H1 (cell line): ENCODE data around the gene NEO1. TPM values are rescaled to one million over a fixed set of nuclear protein-coding genes. Genes with fewer than 3 reads are reported as not detected.

Experiments used
- CTCF ChIA-PET: fragments of 300-600 bp; sonication (Branson Sonifier 250); formaldehyde crosslinking; loops from one replicate; lab custom pipeline; 2021; ENCODE audit not compliant: partially characterized antibody; lab: Charles Lee
- POLR2A ChIA-PET: fragments of 300-600 bp; sonication (Branson Sonifier 250); formaldehyde crosslinking; loops from one replicate; lab custom pipeline; 2021; ENCODE audit warnings: inconsistent platforms; ENCODE audit not compliant: partially characterized antibody; lab: Charles Lee
- DNase-seq, 2 experiments: peaks; one replicate each; pipeline versions ENCODE4 v3.0.0 to v3.0.0-alpha.2; 2010 to 2022; ENCODE audit warnings: low spot score in 2 of 2, low read depth in 1 of 2, mixed read lengths in 1 of 2
- FAIRE-seq: peaks from 2 replicates; lab custom pipeline; 2011; peaks lifted over from hg19 to GRCh38; lab: Jason Lieb, UNC
- H2AFZ ChIP-seq: 2 replicates; pipeline ENCODE4 v1.8.1; 2012; ENCODE audit warnings: low read length, inconsistent platforms
- H2AK5ac ChIP-seq: 2 replicates; pipeline ENCODE4 v1.6.1; 2013; ENCODE audit warnings: low read depth, low read length
- H2BK120ac ChIP-seq: replicated peaks from 2 replicates; pipeline ENCODE3; 2013; ENCODE audit warnings: low read depth, low read length, inconsistent platforms
- H2BK12ac ChIP-seq: 2 replicates; pipeline ENCODE4 v1.6.1; 2013; ENCODE audit warnings: low read depth, low read length
- H2BK15ac ChIP-seq: 2 replicates; pipeline ENCODE4 v1.6.1; 2013; ENCODE audit warnings: low read length
- H2BK20ac ChIP-seq: 2 replicates; pipeline ENCODE4 v1.6.1; 2013; ENCODE audit warnings: low read length
- H2BK5ac ChIP-seq: 2 replicates; pipeline ENCODE4 v1.6.1; 2013; ENCODE audit warnings: low read depth, low read length
- H3K14ac ChIP-seq: 2 replicates; pipeline ENCODE4 v1.6.1; 2013; ENCODE audit warnings: inconsistent platforms; ENCODE audit not compliant: insufficient read length
- H3K18ac ChIP-seq: 2 replicates; pipeline ENCODE4 v1.6.1; 2013; ENCODE audit warnings: low read length; ENCODE audit errors: extremely low read depth
- H3K23ac ChIP-seq: 2 replicates; pipeline ENCODE4 v1.6.1; 2013; ENCODE audit warnings: inconsistent platforms; ENCODE audit not compliant: insufficient read length
- H3K23me2 ChIP-seq: 2 replicates; pipeline ENCODE4 v1.6.1; 2013; ENCODE audit warnings: low read depth, low read length
- H3K27ac ChIP-seq: 2 replicates; pipeline ENCODE4 v1.6.1; 2011; ENCODE audit warnings: low read depth, low read length, inconsistent platforms
- H3K27me3 ChIP-seq, 4 experiments: replicated peaks in 1 of 4; 1 replicate in 1 of 4; 2 replicates in 3 of 4; pipeline versions ENCODE4 v1.6.1 to v1.8.1; 2011 to 2013; ENCODE audit warnings: low read length in 3 of 4, mild to moderate bottlenecking in 3 of 4, inconsistent platforms in 2 of 4, mixed read lengths in 2 of 4, moderate library complexity in 1 of 4; ENCODE audit not compliant: control insufficient read depth in 3 of 4, insufficient read depth in 3 of 4; ENCODE audit errors: extremely low read depth in 1 of 4
- H3K36me3 ChIP-seq, 4 experiments: 2 replicates each; pipeline versions ENCODE4 v1.6.1 to v1.8.1; 2011 to 2013; ENCODE audit warnings: mild to moderate bottlenecking in 4 of 4, low read length in 3 of 4, moderate library complexity in 2 of 4, control low read depth in 1 of 4, inconsistent platforms in 1 of 4; ENCODE audit not compliant: insufficient read depth in 4 of 4, control insufficient read depth in 2 of 4
- H3K4ac ChIP-seq: replicated peaks from 2 replicates; pipeline ENCODE3; 2013; ENCODE audit warnings: low read length, low read depth, mixed read lengths, inconsistent platforms; ENCODE audit not compliant: insufficient read length
- H3K4me1 ChIP-seq, 4 experiments: replicated peaks in 1 of 4; 1 replicate in 1 of 4; 2 replicates in 3 of 4; pipeline versions ENCODE4 v1.6.1 to v1.8.1; 2011 to 2013; ENCODE audit warnings: low read length in 3 of 4, inconsistent platforms in 2 of 4, mixed read lengths in 1 of 4; ENCODE audit not compliant: insufficient read depth in 4 of 4, control insufficient read depth in 3 of 4
- H3K4me2 ChIP-seq, 2 experiments: 2 replicates each; pipeline versions ENCODE4 v1.6.1 to v1.8.1; 2011 to 2013; ENCODE audit warnings: low read depth in 2 of 2, low read length in 2 of 2, control low read depth in 1 of 2, inconsistent platforms in 1 of 2, mild to moderate bottlenecking in 1 of 2; ENCODE audit not compliant: insufficient read depth in 1 of 2
- H3K4me3 ChIP-seq, 4 experiments: fragments of 200-600, 300-600 bp in 1 of 4; sonication (generic), shearing (Covaris generic), sonication (Bioruptor Twin) in 1 of 4; 2 replicates each; pipeline versions ENCODE4 v1.5.1 to v1.8.1; 2011 to 2016; ENCODE audit warnings: low read length in 4 of 4, low read depth in 3 of 4, control low read depth in 2 of 4, inconsistent platforms in 2 of 4, mild to moderate bottlenecking in 2 of 4, mixed read lengths in 1 of 4, moderate library complexity in 1 of 4; ENCODE audit not compliant: insufficient read depth in 2 of 4; ENCODE audit errors: extremely low read depth in 1 of 4
- H3K56ac ChIP-seq: replicated peaks from 2 replicates; pipeline ENCODE3; 2013; ENCODE audit warnings: low read depth, mild to moderate bottlenecking, mixed read lengths, low read length, inconsistent platforms; ENCODE audit not compliant: insufficient read length
- H3K79me1 ChIP-seq: 2 replicates; pipeline ENCODE4 v1.6.1; 2013; ENCODE audit warnings: low read depth, low read length, control low read depth
- H3K79me2 ChIP-seq, 2 experiments: 2 replicates each; pipeline versions ENCODE4 v1.6.1 to v1.8.1; 2012 to 2013; ENCODE audit warnings: low read length in 2 of 2, mild to moderate bottlenecking in 2 of 2, inconsistent platforms in 1 of 2; ENCODE audit not compliant: insufficient read depth in 2 of 2, control insufficient read depth in 1 of 2
- H3K9ac ChIP-seq, 4 experiments: replicated peaks in 1 of 4; 1 replicate in 1 of 4; 2 replicates in 3 of 4; pipeline versions ENCODE4 v1.6.1 to v1.8.1; 2011 to 2013; ENCODE audit warnings: low read depth in 3 of 4, low read length in 3 of 4, control low read depth in 2 of 4, mild to moderate bottlenecking in 2 of 4, moderate library complexity in 2 of 4, inconsistent platforms in 1 of 4; ENCODE audit errors: extremely low read depth in 1 of 4
- H3K9me3 ChIP-seq, 2 experiments: 2 replicates each; pipeline versions ENCODE4 v1.6.1 to v1.8.1; 2012 to 2013; ENCODE audit warnings: mild to moderate bottlenecking in 2 of 2, moderate library complexity in 2 of 2, control low read depth in 1 of 2, inconsistent platforms in 1 of 2, low read depth in 1 of 2, low read length in 1 of 2, mixed read lengths in 1 of 2; ENCODE audit not compliant: insufficient read depth in 2 of 2
- H4K20me1 ChIP-seq, 2 experiments: replicated peaks in 1 of 2; 2 replicates each; pipeline versions ENCODE3 to v1.8.1; 2011 to 2013; ENCODE audit warnings: inconsistent platforms in 2 of 2, low read length in 2 of 2, mild to moderate bottlenecking in 1 of 2; ENCODE audit not compliant: insufficient read depth in 2 of 2, control insufficient read depth in 1 of 2
- H4K5ac ChIP-seq: 2 replicates; pipeline ENCODE4 v1.6.1; 2013; ENCODE audit warnings: low read length, low read depth, mixed read lengths, inconsistent platforms; ENCODE audit not compliant: insufficient read length
- H4K8ac ChIP-seq: 2 replicates; pipeline ENCODE4 v1.8.0; 2013; ENCODE audit warnings: mild to moderate bottlenecking, moderate library complexity, low read length, inconsistent platforms; ENCODE audit not compliant: insufficient read depth; ENCODE audit errors: extremely low read depth
- H4K91ac ChIP-seq: replicated peaks from 2 replicates; pipeline ENCODE3; 2013; ENCODE audit warnings: low read length, mixed read lengths, inconsistent platforms; ENCODE audit not compliant: insufficient read length
- NRF1 ChIP-seq: IDR thresholded peaks from 2 replicates; pipeline ENCODE4 v1.6.1; 2011; ENCODE audit warnings: mild to moderate bottlenecking, low read depth, low read length, improper control_type of control experiment
- WGBS, 2 experiments: shearing (Covaris generic) in 1 of 2; methylation state at CpG; one replicate each; pipeline versions ENCODE4 v1.1.6 to v1.1.7; 2013 to 2015; ENCODE audit warnings: low lambda C conversion rate in 2 of 2, mixed read lengths in 2 of 2, inconsistent platforms in 1 of 2, low coverage in 1 of 2, missing lambda C conversion rate in 1 of 2; ENCODE audit not compliant: insufficient replicate concordance in 2 of 2, insufficient coverage in 1 of 2, insufficient read length in 1 of 2; ENCODE audit errors: extremely low coverage in 1 of 2, missing lambda C conversion rate in 1 of 2; 5-methylcytosine and 5-hydroxymethylcytosine counted together
- polyA plus RNA-seq, 7 experiments: library from polyadenylated mRNA; depleted of rRNA in 3 of 7; stranded (reverse) in 5 of 7; unstranded in 2 of 7; fragments of >200 nt in 5 of 7; fragments of 200-250 nt in 2 of 7; gene quantifications; 1 replicate in 5 of 7; 2 replicates in 1 of 7; 4 replicates in 1 of 7; pipeline versions ENCODE4 v1.2.1 to v1.2.3, GENCODE V29; 2011 to 2013; ENCODE audit warnings: missing spikeins in 2 of 7, mixed read lengths in 2 of 7
- total RNA-seq: library from RNA; stranded (reverse); fragmentation: NEBNext Ultra II Directional; extraction: Animal tissue kit (Norgen Biotek cat#: 25700); gene quantifications from 2 replicates; pipeline ENCODE4 v1.2.1, GENCODE V29; 2021

NEO1 gene
- total and polyA plus RNA-seq, 2 of the 8 experiments (the other 6 are each of a cell fraction or from before 2014, with no cell fraction given): 36.0 to 51.0 TPM

GRCh38 chr15:73079565-73079964 is 27.3 kb downstream of the NEO1 start:
- POLR2A ChIA-PET: no interaction called here
- no peak for TF ChIP-seq NRF1
- TF ChIP-seq, all 59 proteins: peak for 0
- H4K8ac ChIP-seq: no peak overlapping the region
- no peaks in the 10 kb centered on the region for H3K27me3 ChIP-seq
- H3K4me2 ChIP-seq: no peak overlapping the region
- no peak overlapping the region for H2BK15ac ChIP-seq
- FAIRE-seq: no peak
- no peak overlapping the region for H4K5ac ChIP-seq
- no peak overlapping the region for H3K4me3 ChIP-seq
- H3K9me3 ChIP-seq: no peaks in the 10 kb centered on the region
- peaks cover 0 to 5% (median 0%) of the 10 kb centered on the region in 4 experiments; a peak in 2 of 7 replicates for H3K4me1 ChIP-seq
- no peak overlapping the region for H2AK5ac ChIP-seq
- no peak overlapping the region for H2BK120ac ChIP-seq
- no peak for DNase-seq
- H2AFZ ChIP-seq: no peak overlapping the region
- no peak overlapping the region for H3K56ac ChIP-seq
- no peak overlapping the region for H3K4ac ChIP-seq
- no peak overlapping the region for H3K23ac ChIP-seq
- no peaks in the 10 kb centered on the region for H3K36me3 ChIP-seq
- H3K18ac ChIP-seq: no peak overlapping the region
- peaks cover 5% of the 10 kb centered on the region; the same call in 1 of the 2 replicates for H3K79me1 ChIP-seq
- H2BK12ac ChIP-seq: no peak overlapping the region
- no peak overlapping the region for H3K14ac ChIP-seq
- no peak overlapping the region for H2BK20ac ChIP-seq
- H4K91ac ChIP-seq: no peak overlapping the region
- no peak overlapping the region for H2BK5ac ChIP-seq
- peaks cover 0 to 78% of the 10 kb centered on the region in 2 experiments; a peak in 2 of 4 replicates for H3K79me2 ChIP-seq
- H3K27ac ChIP-seq: no peak overlapping the region
- CTCF ChIA-PET: interaction anchor here (0.9 to 2.8 kb wide), 2 partner anchors 205 to 244 kb away, joined by 3 to 8 read pairs; no protein-coding TSS in a partner anchor
- peaks cover 0 to 5% of the 10 kb centered on the region in 2 experiments for H4K20me1 ChIP-seq
- 92% methylated on average over 3 of the region's 3 CpGs; no CpG with 5 or more reads in 1 of the 2 experiments for WGBS, 2 experiments
- H3K9ac ChIP-seq: no peak overlapping the region
- no peaks in the 10 kb centered on the region; the same call in 1 of the 2 replicates for H3K23me2 ChIP-seq
